HEK293 (cell line): ENCODE results near the gene ADAMTS17.

Experiments
- CTCF ChIA-PET: fragments of 350-600 bp; formaldehyde crosslinking; extraction: SDS; loops from one replicate; lab custom pipeline; 2021; ENCODE audit warnings: antibody characterized with exemption; lab: Yijun Ruan, JAX
- POLR2A ChIA-PET: fragments of 300-600 bp; formaldehyde crosslinking; extraction: SDS; loops from one replicate; lab custom pipeline; 2020; ENCODE audit warnings: antibody characterized with exemption, inconsistent platforms; lab: Yijun Ruan, JAX
- H3K27ac ChIP-seq: fragments of 200-500 bp; sonication (Bioruptor generic); 2 replicates; pipeline ENCODE4 v1.5.1; 2014; ENCODE audit warnings: low read depth, low read length, control low read depth, inconsistent platforms; ENCODE audit errors: extremely low read depth
- H3K36me3 ChIP-seq, 2 experiments: fragments of 200-500 bp in 1 of 2; sonication (Bioruptor generic) in 1 of 2; 1 replicate in 1 of 2; 2 replicates in 1 of 2; pipeline ENCODE4 v1.5.1; 2014 to 2017; ENCODE audit warnings: inconsistent platforms in 2 of 2, low read length in 2 of 2; ENCODE audit not compliant: control insufficient read depth in 2 of 2, insufficient read depth in 1 of 2
- H3K4me1 ChIP-seq: fragments of 200-500 bp; sonication (Bioruptor generic); 2 replicates; pipeline ENCODE4 v1.5.1; 2014; ENCODE audit warnings: mild to moderate bottlenecking, low read length, inconsistent platforms; ENCODE audit not compliant: control insufficient read depth, insufficient read depth
- H3K4me3 ChIP-seq: 2 replicates; pipeline ENCODE4 v1.5.1; 2011; ENCODE audit warnings: low read depth, mild to moderate bottlenecking, control low read depth, low read length, moderate library complexity
- H3K9me3 ChIP-seq: fragments of 200-500 bp; sonication (Bioruptor generic); 2 replicates; pipeline ENCODE4 v1.5.1; 2014; ENCODE audit warnings: low read depth, low read length, inconsistent platforms; ENCODE audit not compliant: control insufficient read depth, insufficient read depth
- KLF10 ChIP-seq: fragments of 450-650 bp; IDR thresholded peaks from 2 replicates; pipeline ENCODE4 v1.5.1; 2018; ENCODE audit warnings: missing biosample characterization, mild to moderate bottlenecking, missing genetic modification characterization
- SCRT1 ChIP-seq: fragments of 450-650 bp; formaldehyde crosslinking; IDR thresholded peaks from 2 replicates; pipeline ENCODE4 v1.5.1; 2016; ENCODE audit warnings: missing biosample characterization, missing genetic modification characterization, borderline replicate concordance
- ZFHX2 ChIP-seq: fragments of 450-650 bp; formaldehyde crosslinking; conservative IDR thresholded peaks from 2 replicates; pipeline ENCODE4 v1.5.1; 2016; ENCODE audit warnings: missing biosample characterization, missing genetic modification characterization
- ZNF280C ChIP-seq: fragments of 450-650 bp; formaldehyde crosslinking; IDR thresholded peaks from 2 replicates; pipeline ENCODE4 v1.5.1; 2016; ENCODE audit warnings: missing biosample characterization, missing genetic modification characterization
- ZNF280D ChIP-seq: fragments of 450-650 bp; formaldehyde crosslinking; IDR thresholded peaks from 2 replicates; pipeline ENCODE4 v1.5.1; 2016; ENCODE audit warnings: missing biosample characterization, missing genetic modification characterization
- ZNF362 ChIP-seq: fragments of 450-650 bp; formaldehyde crosslinking; IDR thresholded peaks from 2 replicates; pipeline ENCODE4 v1.5.1; 2016; ENCODE audit warnings: missing biosample characterization, missing genetic modification characterization
- ZNF48 ChIP-seq: fragments of 450-650 bp; formaldehyde crosslinking; IDR thresholded peaks from 2 replicates; pipeline ENCODE4 v1.5.1; 2016; ENCODE audit warnings: missing biosample characterization, missing genetic modification characterization
- ZNF518A ChIP-seq: fragments of 450-650 bp; formaldehyde crosslinking; conservative IDR thresholded peaks from 2 replicates; pipeline ENCODE4 v1.5.1; 2016; ENCODE audit warnings: low read depth, missing biosample characterization, missing genetic modification characterization
- ZNF585B ChIP-seq: fragments of 450-650 bp; formaldehyde crosslinking; IDR thresholded peaks from 2 replicates; pipeline ENCODE4 v1.5.1; 2016; ENCODE audit warnings: missing biosample characterization, missing genetic modification characterization
- ZNF596 ChIP-seq: fragments of 450-650 bp; IDR thresholded peaks from 2 replicates; pipeline ENCODE4 v1.5.0; 2018; ENCODE audit warnings: missing biosample characterization, mild to moderate bottlenecking, missing genetic modification characterization, moderate library complexity
- ZNF626 ChIP-seq: fragments of 450-650 bp; sonication (Bioruptor Pico); formaldehyde crosslinking; IDR thresholded peaks from 2 replicates; pipeline ENCODE4 v1.5.1; 2018; ENCODE audit warnings: missing biosample characterization, missing genetic modification characterization, inconsistent platforms
- ZNF654 ChIP-seq: fragments of 450-650 bp; formaldehyde crosslinking; IDR thresholded peaks from 2 replicates; pipeline ENCODE4 v1.5.1; 2016; ENCODE audit warnings: low read depth, missing biosample characterization, missing genetic modification characterization

Gene ADAMTS17

GRCh38 chr15:99961011-99961441 is 380.7 kb downstream of the ADAMTS17 start:
- CTCF ChIA-PET = interaction anchor here (0.5 to 2.9 kb wide), 12 partner anchors 9 to 517 kb away, joined by 3 to 19 read pairs (median 4); no protein-coding TSS in a partner anchor
- Histone ChIP-seq H3K4me3 (no peak overlapping the region), H3K36me3 (no peaks in the 10 kb centered on the region), H3K9me3 (no peaks in the 10 kb centered on the region), H3K27ac (no peak overlapping the region), H3K4me1 (no peaks in the 10 kb centered on the region)
- TF ChIP-seq ZNF518A (tag by site-specific recombination) (no peak), ZFHX2 (tag by site-specific recombination) (0 out of 2 replicates have a peak, but pooled peaks have one; percentile 10), ZNF654 (tag by site-specific recombination) (peak; percentile 25; the same call in 1 of the 2 replicates), ZNF48 (tag by site-specific recombination) (no peak)
- POLR2A ChIA-PET = no interaction called here

- Histone ChIP-seq H3K27ac (no peak overlapping the region), H3K9me3 (no peaks in the 10 kb centered on the region), H3K36me3 (no peaks in the 10 kb centered on the region), H3K4me1 (no peaks in the 10 kb centered on the region), H3K4me3 (no peak overlapping the region)
- TF ChIP-seq ZNF280C (tag by site-specific recombination) = no peak
- TF ChIP-seq ZNF280D (tag by site-specific recombination) = no peak
- TF ChIP-seq KLF10 = no peak
- TF ChIP-seq ZNF362 (tag by site-specific recombination) = no peak
- no peak for TF ChIP-seq ZNF626
- TF ChIP-seq SCRT1 (tag by site-specific recombination) = no peak
- no peak for TF ChIP-seq ZNF585B (tag by site-specific recombination)
- no peak for TF ChIP-seq ZNF596 (tag by site-specific recombination)
- ChIA-PET CTCF (interaction anchor here (1.0 to 1.1 kb wide), 2 partner anchors 12 to 13 kb away, joined by 3 read pairs; no protein-coding TSS in a partner anchor), POLR2A (no interaction called here)
Measured at GRCh38 chr15:99959326-99959725, 382.4 kb downstream of the ADAMTS17 start.
